ENCODE results near the gene MRPL21.

The MRPL21 gene

GRCh38 chr11:68941324-68942094 lies 37.9 kb upstream of the MRPL21 start:
- Histone ChIP-seq H3K9me3 (ENCODE audit: control insufficient read depth, low read length) (no peaks in the 10 kb centered on the region), H3K4me3 (ENCODE audit: insufficient read depth, low read depth, low read length, poor library complexity, severe bottlenecking) (no peak overlapping the region), H3K4me1 (ENCODE audit: control insufficient read depth, insufficient read depth, low read length, poor library complexity, severe bottlenecking) (no peaks in the 10 kb centered on the region), H3K27ac (ENCODE audit: insufficient read depth, low read length, poor library complexity, severe bottlenecking) (no peak overlapping the region), H3K27me3 (replicated peaks; ENCODE audit: control insufficient read depth, insufficient read depth, low read length, poor library complexity, severe bottlenecking) (no peaks in the 10 kb centered on the region), H3K36me3 (ENCODE audit: control insufficient read depth, insufficient read depth, low read length) (peaks cover 35% of the 10 kb centered on the region)
- DNase-seq, result no peak

GRCh38 chr11:68940651-68941323 lies 37.2 kb upstream of the MRPL21 start:
- Histone ChIP-seq H3K4me3 (ENCODE audit: insufficient read depth, low read depth, low read length, poor library complexity, severe bottlenecking) (no peak overlapping the region), H3K36me3 (ENCODE audit: control insufficient read depth, insufficient read depth, low read length) (peaks cover 42% of the 10 kb centered on the region), H3K27ac (ENCODE audit: insufficient read depth, low read length, poor library complexity, severe bottlenecking) (no peak overlapping the region), H3K27me3 (replicated peaks; ENCODE audit: control insufficient read depth, insufficient read depth, low read length, poor library complexity, severe bottlenecking) (no peaks in the 10 kb centered on the region), H3K9me3 (ENCODE audit: control insufficient read depth, low read length) (no peaks in the 10 kb centered on the region), H3K4me1 (ENCODE audit: control insufficient read depth, insufficient read depth, low read length, poor library complexity, severe bottlenecking) (no peaks in the 10 kb centered on the region)
- no peak for DNase-seq

GRCh38 chr11:68939583-68940555 lies 36.2 kb upstream of the MRPL21 start:
- DNase-seq, result no peak
- Histone ChIP-seq H3K27me3 (replicated peaks; ENCODE audit: control insufficient read depth, insufficient read depth, low read length, poor library complexity, severe bottlenecking) (no peaks in the 10 kb centered on the region), H3K4me1 (ENCODE audit: control insufficient read depth, insufficient read depth, low read length, poor library complexity, severe bottlenecking) (no peaks in the 10 kb centered on the region), H3K27ac (ENCODE audit: insufficient read depth, low read length, poor library complexity, severe bottlenecking) (no peak overlapping the region), H3K4me3 (ENCODE audit: insufficient read depth, low read depth, low read length, poor library complexity, severe bottlenecking) (no peak overlapping the region), H3K9me3 (ENCODE audit: control insufficient read depth, low read length) (no peaks in the 10 kb centered on the region), H3K36me3 (ENCODE audit: control insufficient read depth, insufficient read depth, low read length) (peaks cover 50% of the 10 kb centered on the region)

- DNase-seq, result no peak
- Histone ChIP-seq H3K9me3 (ENCODE audit: control insufficient read depth, low read length) (no peaks in the 10 kb centered on the region), H3K4me1 (ENCODE audit: control insufficient read depth, insufficient read depth, low read length, poor library complexity, severe bottlenecking) (no peaks in the 10 kb centered on the region), H3K36me3 (ENCODE audit: control insufficient read depth, insufficient read depth, low read length) (peaks cover 54% of the 10 kb centered on the region), H3K27ac (ENCODE audit: insufficient read depth, low read length, poor library complexity, severe bottlenecking) (no peak overlapping the region), H3K4me3 (ENCODE audit: insufficient read depth, low read depth, low read length, poor library complexity, severe bottlenecking) (no peak overlapping the region), H3K27me3 (replicated peaks; ENCODE audit: control insufficient read depth, insufficient read depth, low read length, poor library complexity, severe bottlenecking) (no peaks in the 10 kb centered on the region)
Observed at GRCh38 chr11:68938816-68939582, 35.4 kb upstream of the MRPL21 start.

- no peak overlapping the region for H3K4me3 ChIP-seq (ENCODE audit: insufficient read depth, low read depth, low read length, poor library complexity, severe bottlenecking)
- H3K36me3 ChIP-seq (ENCODE audit: control insufficient read depth, insufficient read depth, low read length), result peaks cover 58% of the 10 kb centered on the region
- DNase-seq, result no peak
- no peak overlapping the region for H3K27ac ChIP-seq (ENCODE audit: insufficient read depth, low read length, poor library complexity, severe bottlenecking)
- no peaks in the 10 kb centered on the region for H3K4me1 ChIP-seq (ENCODE audit: control insufficient read depth, insufficient read depth, low read length, poor library complexity, severe bottlenecking)
- no peaks in the 10 kb centered on the region for H3K27me3 ChIP-seq (replicated peaks; ENCODE audit: control insufficient read depth, insufficient read depth, low read length, poor library complexity, severe bottlenecking)
- H3K9me3 ChIP-seq (ENCODE audit: control insufficient read depth, low read length), result no peaks in the 10 kb centered on the region
Observed at GRCh38 chr11:68938088-68938487, 34.5 kb upstream of the MRPL21 start.

GRCh38 chr11:68936676-68937620 lies 33.3 kb upstream of the MRPL21 start:
- no peak overlapping the region for H3K4me3 ChIP-seq (ENCODE audit: insufficient read depth, low read depth, low read length, poor library complexity, severe bottlenecking)
- H3K27me3 ChIP-seq (replicated peaks; ENCODE audit: control insufficient read depth, insufficient read depth, low read length, poor library complexity, severe bottlenecking), result no peaks in the 10 kb centered on the region
- H3K27ac ChIP-seq (ENCODE audit: insufficient read depth, low read length, poor library complexity, severe bottlenecking), result no peak overlapping the region
- no peaks in the 10 kb centered on the region for H3K9me3 ChIP-seq (ENCODE audit: control insufficient read depth, low read length)
- DNase-seq, result no peak
- no peaks in the 10 kb centered on the region for H3K4me1 ChIP-seq (ENCODE audit: control insufficient read depth, insufficient read depth, low read length, poor library complexity, severe bottlenecking)
- H3K36me3 ChIP-seq (ENCODE audit: control insufficient read depth, insufficient read depth, low read length), result peaks cover 58% of the 10 kb centered on the region

GRCh38 chr11:68936358-68936636 lies 32.7 kb upstream of the MRPL21 start:
- H3K4me3 ChIP-seq (ENCODE audit: insufficient read depth, low read depth, low read length, poor library complexity, severe bottlenecking), result no peak overlapping the region
- no peaks in the 10 kb centered on the region for H3K27me3 ChIP-seq (replicated peaks; ENCODE audit: control insufficient read depth, insufficient read depth, low read length, poor library complexity, severe bottlenecking)
- peaks cover 58% of the 10 kb centered on the region for H3K36me3 ChIP-seq (ENCODE audit: control insufficient read depth, insufficient read depth, low read length)
- no peak for DNase-seq
- no peak overlapping the region for H3K27ac ChIP-seq (ENCODE audit: insufficient read depth, low read length, poor library complexity, severe bottlenecking)
- H3K9me3 ChIP-seq (ENCODE audit: control insufficient read depth, low read length), result no peaks in the 10 kb centered on the region
- H3K4me1 ChIP-seq (ENCODE audit: control insufficient read depth, insufficient read depth, low read length, poor library complexity, severe bottlenecking), result no peaks in the 10 kb centered on the region

- peaks cover 58% of the 10 kb centered on the region for H3K36me3 ChIP-seq (ENCODE audit: control insufficient read depth, insufficient read depth, low read length)
- H3K27ac ChIP-seq (ENCODE audit: insufficient read depth, low read length, poor library complexity, severe bottlenecking), result no peak overlapping the region
Observed at GRCh38 chr11:68935516-68936357, 32.1 kb upstream of the MRPL21 start.

More at GRCh38 chr11:68935516-68936357, 32.1 kb upstream of the MRPL21 start:
- Histone ChIP-seq H3K27me3 (replicated peaks; ENCODE audit: control insufficient read depth, insufficient read depth, low read length, poor library complexity, severe bottlenecking) (no peaks in the 10 kb centered on the region), H3K4me1 (ENCODE audit: control insufficient read depth, insufficient read depth, low read length, poor library complexity, severe bottlenecking) (no peaks in the 10 kb centered on the region), H3K9me3 (ENCODE audit: control insufficient read depth, low read length) (no peaks in the 10 kb centered on the region), H3K4me3 (ENCODE audit: insufficient read depth, low read depth, low read length, poor library complexity, severe bottlenecking) (no peak overlapping the region)
- DNase-seq, result no peak

Data from effector memory CD4-positive, alpha-beta T cell (primary cell).